ENCODE measurements around the gene GBP2.

- TF ChIP-seq CTCF (IDR thresholded peaks at IDR 0.05) (no peak), ZFX (IDR thresholded peaks at IDR 0.05; ENCODE audit: borderline replicate concordance) (no peak)
Observed at GRCh38 chr1:89165811-89166210, 39.9 kb upstream of the GBP2 start.
